CD14-positive monocyte (primary cell): ENCODE results near the gene ARMC6. TPM values are rescaled to one million over a fixed set of nuclear protein-coding genes. Genes with fewer than 3 reads are reported as not detected.

Experiments used
- DNase-seq, 3 donors: peaks; one replicate each; pipeline ENCODE4 v3.0.0-alpha.2; 2011 to 2022
- H2AFZ ChIP-seq: 2 replicates; pipeline ENCODE4 v1.6.0; 2012; ENCODE audit warnings: mild to moderate bottlenecking, low read depth, low read length, inconsistent platforms; ENCODE audit not compliant: insufficient read depth, poor library complexity, severe bottlenecking
- H3K27ac ChIP-seq, 2 donors: 1 replicate in 1 of 2; 2 replicates in 1 of 2; pipeline ENCODE4 v1.5.1; 2012 to 2013; ENCODE audit warnings: low read length in 2 of 2, control low read depth in 1 of 2, inconsistent platforms in 1 of 2, low read depth in 1 of 2, mild to moderate bottlenecking in 1 of 2
- H3K27me3 ChIP-seq, 2 donors: one replicate each; pipeline versions ENCODE4 v1.6.0 to v1.6.1; 2011 to 2013; ENCODE audit warnings: low read length in 2 of 2; ENCODE audit not compliant: control insufficient read depth in 2 of 2, insufficient read depth in 2 of 2
- H3K36me3 ChIP-seq, 2 donors: replicated peaks in 1 of 2; 1 replicate in 1 of 2; 2 replicates in 1 of 2; pipeline versions ENCODE4 v1.5.1 to v1.6.1; 2012 to 2013; ENCODE audit warnings: low read length in 2 of 2, control low read depth in 1 of 2, inconsistent platforms in 1 of 2, mild to moderate bottlenecking in 1 of 2; ENCODE audit not compliant: insufficient read depth in 2 of 2, control insufficient read depth in 1 of 2
- H3K4me1 ChIP-seq, 2 donors: 1 replicate in 1 of 2; 2 replicates in 1 of 2; pipeline versions ENCODE4 v1.5.1 to v1.6.1; 2012 to 2013; ENCODE audit warnings: low read length in 2 of 2, control low read depth in 1 of 2, inconsistent platforms in 1 of 2, mild to moderate bottlenecking in 1 of 2, moderate library complexity in 1 of 2; ENCODE audit not compliant: insufficient read depth in 2 of 2, control insufficient read depth in 1 of 2
- H3K4me2 ChIP-seq: replicated peaks from 2 replicates; pipeline ENCODE3; 2012; ENCODE audit warnings: low read length, moderate library complexity, mild to moderate bottlenecking; ENCODE audit not compliant: poor library complexity, severe bottlenecking; ENCODE audit errors: extremely low read depth
- H3K4me3 ChIP-seq, 3 experiments: fragments of 200-600 bp in 1 of 3; sonication (generic) in 1 of 3; replicated peaks in 1 of 3; 1 replicate in 2 of 3; 2 replicates in 1 of 3; pipeline ENCODE4 v1.5.1; 2011 to 2013; ENCODE audit warnings: low read length in 3 of 3, mild to moderate bottlenecking in 3 of 3, control low read depth in 2 of 3, low read depth in 2 of 3, inconsistent platforms in 1 of 3, moderate library complexity in 1 of 3
- H3K79me2 ChIP-seq: 2 replicates; pipeline ENCODE4 v1.6.0; 2012; ENCODE audit warnings: mild to moderate bottlenecking, control low read depth, inconsistent platforms, low read length, moderate library complexity; ENCODE audit not compliant: insufficient read depth
- H3K9ac ChIP-seq: 2 replicates; pipeline ENCODE4 v1.6.0; 2017; ENCODE audit warnings: low read length, mild to moderate bottlenecking; ENCODE audit not compliant: insufficient read depth, poor library complexity, severe bottlenecking
- H3K9me3 ChIP-seq, 2 donors: replicated peaks in 1 of 2; 1 replicate in 1 of 2; 2 replicates in 1 of 2; pipeline versions ENCODE4 v1.5.1 to v1.6.1; 2012 to 2013; ENCODE audit warnings: low read length in 2 of 2, control low read depth in 1 of 2; ENCODE audit not compliant: control insufficient read depth in 1 of 2, insufficient read depth in 1 of 2
- H4K20me1 ChIP-seq: 2 replicates; pipeline ENCODE4 v1.6.0; 2012; ENCODE audit warnings: mild to moderate bottlenecking, low read length, control low read depth, moderate library complexity; ENCODE audit not compliant: insufficient read depth
- H3K27ac Mint-ChIP-seq, 7 donors: one replicate each; pipeline ENCODE4 v1.8.0; 2020; ENCODE audit warnings: mild to moderate bottlenecking in 7 of 7, mixed read lengths in 7 of 7, moderate library complexity in 6 of 7, inconsistent platforms in 2 of 7
- H3K27me3 Mint-ChIP-seq, 3 donors: one replicate each; pipeline ENCODE4 v1.8.0; 2021 to 2022; ENCODE audit warnings: low read depth in 3 of 3, mild to moderate bottlenecking in 3 of 3, mixed read lengths in 3 of 3, moderate library complexity in 3 of 3, inconsistent platforms in 1 of 3
- H3K36me3 Mint-ChIP-seq, 2 donors: one replicate each; pipeline ENCODE4 v1.8.0; 2020; ENCODE audit warnings: mixed read lengths in 2 of 2, inconsistent platforms in 1 of 2, mild to moderate bottlenecking in 1 of 2
- H3K4me1 Mint-ChIP-seq: one replicate; pipeline ENCODE4 v1.8.0; 2020; ENCODE audit warnings: mild to moderate bottlenecking, mixed read lengths
- H3K4me3 Mint-ChIP-seq, 2 donors: one replicate each; pipeline ENCODE4 v1.8.0; 2020; ENCODE audit warnings: mild to moderate bottlenecking in 2 of 2, mixed read lengths in 2 of 2, moderate library complexity in 1 of 2
- H3K9me3 Mint-ChIP-seq, 7 donors: one replicate each; pipeline ENCODE4 v1.8.0; 2020 to 2022; ENCODE audit warnings: mixed read lengths in 7 of 7, mild to moderate bottlenecking in 6 of 7, moderate library complexity in 6 of 7, inconsistent platforms in 2 of 7
- CTCF ChIP-seq: fragments of 200-600 bp; IDR thresholded peaks from one replicate; pipeline ENCODE4 v1.8.0; 2022; ENCODE audit warnings: antibody characterized with exemption, mild to moderate bottlenecking
- WGBS: methylation state at CpG from one replicate; pipeline ENCODE4 v1.1.5; 2013; ENCODE audit warnings: missing lambda C conversion rate; ENCODE audit not compliant: insufficient coverage; 5-methylcytosine and 5-hydroxymethylcytosine counted together
- intact Hi-C, 2 donors: fragments of 100-400 bp; cut with micrococcal nuclease; formaldehyde crosslinking; loops; one replicate each; pipeline versions ENCODE4 v1.15.0 to v1.15.1; 2023
- polyA plus RNA-seq, 3 donors: library from polyadenylated mRNA; depleted of rRNA in 1 of 3; unstranded in 2 of 3; stranded (reverse) in 1 of 3; fragments of 300-500 nt in 2 of 3; fragments of >200 nt in 1 of 3; fragmentation: Illumina TruSeq in 2 of 3; gene quantifications; 1 replicate in 2 of 3; 2 replicates in 1 of 3; pipeline ENCODE4 v1.2.3, GENCODE V29; 2012 to 2021

ARMC6 gene
- polyA plus RNA-seq, 3 donors: 22.3 to 29.6 (median 26.1) TPM

- H3K4me2 ChIP-seq: no peak overlapping the region
- H3K9me3 Mint-ChIP-seq: no peaks in the 10 kb centered on the region
- H3K79me2 ChIP-seq: no peaks in the 10 kb centered on the region
- no peak overlapping the region for H3K4me3 Mint-ChIP-seq
- H2AFZ ChIP-seq: no peak overlapping the region
- H3K27ac Mint-ChIP-seq: no peak overlapping the region
- no peaks in the 10 kb centered on the region for H3K9me3 ChIP-seq
- no peak for TF ChIP-seq CTCF
- no peak overlapping the region for H3K9ac ChIP-seq
- no peak for DNase-seq
- H3K36me3 ChIP-seq: peaks cover 46 to 52% of the 10 kb centered on the region in 2 donors
- 97% methylated on average over 16 of the region's 16 CpGs for WGBS
- intact Hi-C loops: no loop called here
- H3K36me3 Mint-ChIP-seq: peaks cover 41 to 51% of the 10 kb centered on the region in 2 donors
- H3K4me3 ChIP-seq: no peak overlapping the region
- H4K20me1 ChIP-seq: no peaks in the 10 kb centered on the region
- H3K4me1 Mint-ChIP-seq: peaks cover 10% of the 10 kb centered on the region
- no peaks in the 10 kb centered on the region for H3K27me3 ChIP-seq
- H3K4me1 ChIP-seq: peaks cover 9 to 10% of the 10 kb centered on the region in 2 donors
- no peak overlapping the region for H3K27ac ChIP-seq
- peaks cover 0 to 3% (median 0%) of the 10 kb centered on the region in 3 donors for H3K27me3 Mint-ChIP-seq
These were observed 42.4 kb upstream of the ARMC6 start for GRCh38 chr19:18991006-18991405.

GRCh38 chr19:18991468-18991867, 41.9 kb upstream of the ARMC6 start:
- no peak overlapping the region for H3K4me3 ChIP-seq
- Mint-ChIP-seq H3K4me3 (no peak overlapping the region), H3K4me1 (peaks cover 5% of the 10 kb centered on the region), H3K36me3 (peaks cover 43 to 56% of the 10 kb centered on the region in 2 donors), H3K9me3 (no peaks in the 10 kb centered on the region), H3K27me3 (peaks cover 0 to 3% (median 0%) of the 10 kb centered on the region in 3 donors), H3K27ac (peak overlapping the region in 1 of 7 donors; percentile 41)
- DNase-seq: no peak
- no peak overlapping the region for H3K4me2 ChIP-seq
- H3K9ac ChIP-seq: no peak overlapping the region
- no peaks in the 10 kb centered on the region for H3K79me2 ChIP-seq
- no peak overlapping the region for H3K27ac ChIP-seq
- H4K20me1 ChIP-seq: no peaks in the 10 kb centered on the region
- H3K4me1 ChIP-seq: peaks cover 5% of the 10 kb centered on the region in 2 donors
- peaks cover 46 to 56% of the 10 kb centered on the region in 2 donors for H3K36me3 ChIP-seq
- TF ChIP-seq CTCF: no peak
- intact Hi-C loops: no loop called here
- no peaks in the 10 kb centered on the region for H3K27me3 ChIP-seq
- H3K9me3 ChIP-seq: no peaks in the 10 kb centered on the region
- H2AFZ ChIP-seq: no peak overlapping the region
- 100% methylated on average over 6 of the region's 14 CpGs for WGBS
